ENCODE results near the gene LDB2. TPM values are rescaled to one million over a fixed set of nuclear protein-coding genes. Genes with fewer than 3 reads are reported as not detected.
"Not testable (repeated sequence)": the region's sequence is repeated elsewhere in the genome, so short reads cannot be mapped to it uniquely, and the experiment has no call there.

LDB2 gene
- total RNA-seq = 100 to 1,000 TPM in 1 of 4 donors, 10 to 100 TPM in 3; 33.7 to 191 (median 43.5) TPM

DNA sequence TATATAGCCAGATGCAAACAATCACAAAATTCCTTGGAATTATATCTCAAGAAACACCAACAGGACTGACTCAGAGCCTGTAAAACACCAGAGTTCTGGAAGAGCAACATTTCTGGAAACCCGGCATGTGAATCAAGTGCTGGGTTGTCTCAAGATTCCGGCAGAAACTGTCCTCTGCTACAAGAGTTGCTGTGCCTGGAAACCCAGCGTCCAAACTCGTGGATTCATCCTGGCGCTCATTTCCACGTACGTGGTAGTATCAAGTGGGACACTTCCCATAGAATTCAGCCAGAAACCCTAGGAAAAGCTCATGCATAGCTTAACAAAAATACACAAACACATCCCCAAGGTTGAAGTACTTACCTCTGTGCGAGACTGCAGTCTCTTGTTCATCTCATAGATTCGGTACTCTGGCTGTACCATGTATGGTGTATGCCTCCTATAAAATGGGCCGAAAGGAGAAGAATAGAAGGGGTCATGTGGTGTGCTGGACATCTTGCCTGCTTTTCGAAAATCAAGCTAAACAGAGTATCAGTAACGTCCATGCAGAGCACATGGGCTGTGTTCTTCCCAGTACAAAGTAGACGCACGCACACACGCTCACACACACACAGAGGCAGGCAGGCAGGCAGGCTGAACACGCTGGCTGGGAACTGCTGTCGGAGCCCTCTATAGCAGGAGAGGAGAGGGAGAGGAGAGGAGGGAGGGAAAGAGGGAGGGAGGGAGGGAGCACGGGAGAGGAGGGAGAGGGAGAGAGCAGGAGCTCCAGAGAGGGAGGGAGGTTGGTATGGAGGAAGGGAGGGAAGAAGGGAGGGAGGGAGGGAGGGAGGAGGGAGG is at the start of gene LDB2:
TSS of gene LDB2 (minus strand) at position 655 of the 837 bp plus-strand sequence.
- no peak for DNase-seq (ENCODE audit: low spot score)

GRCh38 chr4:16942491-16942890 is 44.0 kb upstream of the LDB2 start:
- TF ChIP-seq, protein P1, sequence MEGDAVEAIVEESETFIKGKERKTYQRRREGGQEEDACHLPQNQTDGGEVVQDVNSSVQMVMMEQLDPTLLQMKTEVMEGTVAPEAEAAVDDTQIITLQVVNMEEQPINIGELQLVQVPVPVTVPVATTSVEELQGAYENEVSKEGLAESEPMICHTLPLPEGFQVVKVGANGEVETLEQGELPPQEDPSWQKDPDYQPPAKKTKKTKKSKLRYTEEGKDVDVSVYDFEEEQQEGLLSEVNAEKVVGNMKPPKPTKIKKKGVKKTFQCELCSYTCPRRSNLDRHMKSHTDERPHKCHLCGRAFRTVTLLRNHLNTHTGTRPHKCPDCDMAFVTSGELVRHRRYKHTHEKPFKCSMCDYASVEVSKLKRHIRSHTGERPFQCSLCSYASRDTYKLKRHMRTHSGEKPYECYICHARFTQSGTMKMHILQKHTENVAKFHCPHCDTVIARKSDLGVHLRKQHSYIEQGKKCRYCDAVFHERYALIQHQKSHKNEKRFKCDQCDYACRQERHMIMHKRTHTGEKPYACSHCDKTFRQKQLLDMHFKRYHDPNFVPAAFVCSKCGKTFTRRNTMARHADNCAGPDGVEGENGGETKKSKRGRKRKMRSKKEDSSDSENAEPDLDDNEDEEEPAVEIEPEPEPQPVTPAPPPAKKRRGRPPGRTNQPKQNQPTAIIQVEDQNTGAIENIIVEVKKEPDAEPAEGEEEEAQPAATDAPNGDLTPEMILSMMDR (IDR thresholded peaks at IDR 0.05) = no peak
- no peak for ATAC-seq (ENCODE audit: low FRiP score)
- DNase-seq (ENCODE audit: low spot score) = no peak

More for the DNA sequence above, at the start of gene LDB2:
- TF ChIP-seq, protein P1 (IDR thresholded peaks at IDR 0.05) = no peak
- ATAC-seq (ENCODE audit: low FRiP score) = peak; percentile 85

DNA sequence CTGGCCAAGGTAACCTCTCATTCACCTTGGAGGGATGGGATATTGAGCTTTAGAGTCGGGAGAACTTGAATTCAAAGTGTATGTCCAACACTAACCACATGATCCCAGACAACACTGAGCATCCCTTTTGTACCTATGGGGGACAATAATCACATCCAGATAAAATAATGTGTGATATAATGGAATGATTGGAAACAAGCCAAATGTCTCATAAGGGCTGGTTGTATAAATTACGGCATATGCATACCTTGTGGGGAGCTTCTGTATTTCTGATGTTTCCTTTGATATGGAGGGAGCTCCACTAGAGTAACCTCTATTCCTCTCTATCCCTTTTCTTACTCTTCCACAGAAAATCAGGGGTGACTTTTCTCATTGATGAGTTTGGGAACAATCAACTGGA is 40.7 kb upstream of the LDB2 start:
- DNase-seq (ENCODE audit: low spot score) = no peak
- TF ChIP-seq, protein P1 (IDR thresholded peaks at IDR 0.05) = no peak
- ATAC-seq (ENCODE audit: low FRiP score) = no peak

DNA sequence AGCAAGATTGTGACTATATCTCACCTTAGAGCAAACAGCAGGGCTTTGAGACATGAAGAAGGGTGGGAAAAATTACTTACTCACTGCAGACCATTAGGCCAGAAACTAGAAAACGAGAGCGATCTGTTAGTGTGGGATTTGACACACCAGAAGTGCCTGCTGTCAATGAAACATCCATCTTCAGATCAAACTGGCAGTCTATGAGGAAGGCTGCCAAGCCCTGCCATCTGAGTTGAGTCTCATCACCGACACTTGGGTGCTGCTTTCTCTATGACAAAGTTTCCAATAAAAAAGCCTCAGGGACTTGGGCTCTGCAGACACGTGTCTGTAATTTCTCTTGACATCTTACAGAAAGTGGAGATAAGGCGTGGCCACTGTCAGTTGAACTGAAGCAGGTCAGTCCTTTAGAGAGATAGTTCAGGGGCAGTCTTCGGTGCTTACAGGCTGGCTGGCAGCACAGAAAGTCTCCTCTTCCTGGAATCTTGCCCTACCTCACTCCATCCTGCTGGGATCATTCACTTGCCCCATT is 40.1 kb upstream of the LDB2 start:
- DNase-seq (ENCODE audit: low spot score) (no peak), ATAC-seq (ENCODE audit: low FRiP score) (no peak)
- TF ChIP-seq, protein P1 (IDR thresholded peaks at IDR 0.05) = no peak

GRCh38 chr4:16931339-16932305 is 33.2 kb upstream of the LDB2 start:
- ATAC-seq (ENCODE audit: low FRiP score) (no peak), DNase-seq (ENCODE audit: low spot score) (no peak)
- TF ChIP-seq, protein P1 (IDR thresholded peaks at IDR 0.05) = no peak

GRCh38 chr4:16926214-16926613 is 27.8 kb upstream of the LDB2 start:
- ATAC-seq (ENCODE audit: low FRiP score) = no peak
- DNase-seq (ENCODE audit: low spot score) = no peak
- TF ChIP-seq, protein P1 (IDR thresholded peaks at IDR 0.05) = no peak

DNA sequence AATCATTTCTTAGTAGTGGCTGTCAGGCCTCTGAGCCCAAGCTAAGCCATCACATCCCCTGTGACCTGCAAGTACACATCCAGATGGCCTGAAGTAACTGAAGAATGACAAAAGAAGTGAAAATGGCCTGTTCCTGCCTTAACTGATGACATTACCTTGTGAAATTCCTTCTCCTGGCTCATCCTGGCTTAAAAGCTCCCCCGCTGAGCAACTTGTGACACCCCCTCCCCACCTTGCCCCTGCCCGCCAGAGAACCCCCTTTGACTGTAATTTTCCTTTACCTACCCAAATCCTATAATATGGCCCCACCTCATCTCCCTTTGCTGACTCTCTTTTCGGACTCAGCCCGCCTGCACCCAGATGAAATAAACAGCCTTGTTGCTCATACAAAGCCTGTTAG is 20.3 kb upstream of the LDB2 start:
- not testable (repeated sequence) for ATAC-seq (ENCODE audit: low FRiP score); DNase-seq (ENCODE audit: low spot score)
